GM19455 (cell line): ENCODE data around the gene TOPBP1.

Experiments
- ATAC-seq: cut with Tn5 transposase; IDR thresholded peaks from one replicate; pipeline ENCODE4 v1.9.1; 2021; ENCODE audit not compliant: unreplicated experiment

Gene TOPBP1

DNA sequence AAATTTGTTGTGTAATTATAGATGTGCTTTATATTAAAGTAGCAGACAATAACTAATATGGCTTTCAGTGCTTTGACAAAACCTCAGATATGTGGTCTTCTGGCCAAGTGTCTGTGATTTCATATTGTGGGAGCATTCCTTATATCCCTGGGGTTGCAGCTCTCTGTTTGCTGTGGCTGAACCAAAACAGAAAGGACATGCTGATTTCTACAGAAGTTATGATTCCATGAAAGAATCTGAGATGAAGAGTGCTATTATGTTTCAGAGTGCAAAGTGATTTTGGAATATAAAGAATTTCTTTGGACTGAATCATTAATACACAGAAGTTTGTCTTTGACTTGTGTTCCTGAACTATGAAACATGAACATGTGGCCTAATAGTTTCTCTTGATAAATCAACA, 51.7 kb downstream of the TOPBP1 start:
- no peak for ATAC-seq

DNA sequence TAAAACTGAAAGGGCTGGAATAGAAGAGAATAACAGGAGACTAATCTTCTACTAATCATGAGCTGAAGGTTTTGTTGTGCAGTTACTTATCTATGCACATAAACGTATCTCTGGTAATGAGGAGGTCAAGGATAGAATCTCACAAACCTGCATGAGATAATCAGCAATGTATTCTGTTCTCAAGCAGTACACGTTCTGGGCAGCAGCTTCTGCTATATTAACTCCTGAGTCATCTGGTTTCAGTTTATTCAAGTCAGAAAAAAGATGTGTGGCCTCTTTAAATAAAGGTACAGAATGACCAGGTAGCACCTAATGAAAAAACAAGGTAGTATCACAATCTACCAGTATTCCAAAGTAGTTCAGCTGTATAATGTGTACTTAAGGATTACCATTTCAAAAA, 53.4 kb downstream of the TOPBP1 start:
- ATAC-seq, result no peak

DNA sequence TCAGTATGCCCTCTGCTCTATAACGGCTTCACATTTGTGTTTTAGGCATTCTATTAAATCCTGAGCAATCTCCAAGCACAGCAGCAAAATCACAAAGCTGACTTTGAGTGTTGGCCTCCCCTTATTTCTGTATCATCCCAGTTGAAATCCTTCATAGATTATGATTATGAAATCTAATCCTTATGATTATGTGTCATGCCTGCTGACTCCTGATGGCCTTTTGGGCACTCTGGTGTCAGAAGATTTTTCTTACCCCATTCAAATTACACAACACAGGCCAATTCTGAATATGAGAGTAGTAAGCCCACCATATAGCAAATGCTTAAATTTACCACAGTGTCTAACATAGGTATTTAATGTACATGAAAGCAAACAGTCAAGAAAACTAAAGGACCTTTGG, 53.9 kb downstream of the TOPBP1 start:
- no peak for ATAC-seq

GRCh38 chr3:133606902-133607301, 54.8 kb downstream of the TOPBP1 start:
- no peak for ATAC-seq

DNA sequence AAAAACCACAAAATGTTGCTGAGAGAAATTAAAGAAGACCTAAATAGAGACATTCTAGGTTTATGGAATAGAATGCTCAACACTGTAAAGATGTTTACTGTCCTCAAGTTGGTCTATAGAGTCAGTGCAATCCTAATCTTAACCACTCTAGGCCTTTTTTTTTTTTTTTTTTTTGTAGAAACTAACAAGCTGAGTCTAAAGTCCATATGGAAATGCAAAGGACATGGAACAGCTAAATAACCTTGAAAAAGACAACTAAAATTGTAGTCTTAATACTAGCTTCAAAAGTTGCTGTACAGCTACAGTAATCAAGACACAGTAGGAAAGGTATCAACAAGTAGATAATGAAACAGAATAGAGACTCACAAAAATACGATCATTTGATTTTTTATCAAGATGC, 55.4 kb downstream of the TOPBP1 start:
- ATAC-seq, result no peak

DNA sequence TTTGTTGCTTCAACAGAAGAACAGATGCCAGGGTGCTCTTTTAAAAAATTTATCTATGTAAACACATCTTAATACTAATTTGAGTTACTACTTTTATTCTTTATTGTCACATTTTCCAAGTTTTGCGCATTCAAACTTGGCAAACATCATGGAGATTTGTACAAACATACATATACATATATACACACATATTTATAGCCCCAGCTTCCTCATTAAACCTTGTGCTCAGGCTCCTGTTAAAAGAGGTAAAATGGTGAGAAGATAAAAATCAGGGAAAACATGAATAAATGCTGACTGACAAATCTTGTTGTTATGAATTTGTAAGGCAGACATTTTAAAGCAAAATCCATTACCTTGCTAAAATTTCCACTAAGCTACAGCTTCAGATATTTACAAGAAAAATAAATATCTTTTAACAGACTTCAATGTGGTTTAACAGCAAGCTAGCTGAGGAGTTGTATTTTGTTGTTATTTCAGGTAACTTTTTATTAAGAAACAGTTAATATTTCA, 61.1 kb downstream of the TOPBP1 start:
- no peak for ATAC-seq

DNA sequence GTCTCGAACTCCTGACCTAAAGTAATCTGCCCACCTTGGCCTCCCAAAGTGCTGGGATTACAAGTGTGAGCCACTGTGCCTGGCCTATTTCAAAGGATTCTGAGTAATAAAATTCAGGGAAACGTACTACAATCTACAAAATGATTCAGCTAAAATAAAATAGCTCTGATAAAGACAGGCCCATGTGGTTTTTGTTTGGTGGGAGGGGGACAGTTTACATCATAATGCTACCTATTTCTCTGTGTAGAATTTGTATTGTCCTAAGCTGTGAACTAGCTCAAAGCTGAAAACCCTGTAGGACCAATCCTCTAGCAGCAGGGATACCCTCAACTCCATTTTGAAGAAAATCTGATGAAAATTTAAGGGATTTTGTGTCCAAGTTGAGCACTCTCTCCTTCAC, 62.5 kb downstream of the TOPBP1 start:
- ATAC-seq, result no peak

DNA sequence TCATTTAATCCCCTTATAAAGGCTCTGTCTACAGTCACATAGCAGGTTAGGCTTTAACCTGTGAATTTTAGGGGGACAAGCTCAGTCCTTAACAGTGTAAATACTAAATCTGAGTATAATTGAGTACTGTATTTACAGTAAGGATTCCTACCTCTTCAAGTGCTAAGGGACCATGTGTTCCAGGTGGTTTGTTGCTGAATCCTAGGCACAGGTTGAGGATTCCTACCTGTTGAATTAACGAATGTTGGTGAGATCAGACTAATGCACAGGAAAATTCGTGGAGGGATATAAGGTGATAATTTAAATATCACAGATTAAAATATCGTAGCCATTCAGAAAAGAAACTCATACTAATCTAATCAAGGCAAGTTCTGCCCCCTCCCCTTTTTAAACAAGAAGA, 63.3 kb downstream of the TOPBP1 start:
- ATAC-seq, result no peak

DNA sequence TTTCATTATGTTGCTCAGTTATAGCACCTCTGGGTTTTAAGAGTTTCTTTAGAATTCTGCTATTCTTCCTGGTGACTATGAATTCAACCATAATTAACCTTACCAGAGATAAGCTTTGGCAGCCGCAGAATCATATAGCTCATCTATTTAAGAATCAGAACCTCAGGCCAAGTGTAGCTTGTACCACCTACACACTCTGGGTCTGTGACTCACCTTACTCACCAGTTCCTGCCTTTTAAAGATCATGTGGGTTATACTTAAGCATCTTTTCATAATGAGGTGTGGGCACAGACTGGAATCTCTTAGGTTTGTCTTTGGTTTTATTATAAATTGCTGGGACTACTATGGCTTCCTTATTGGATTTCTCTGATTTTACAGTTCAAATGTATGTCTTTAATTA, 66.4 kb downstream of the TOPBP1 start:
- no peak for ATAC-seq

GRCh38 chr3:133593243-133593642, 68.5 kb downstream of the TOPBP1 start:
- ATAC-seq, result no peak

DNA sequence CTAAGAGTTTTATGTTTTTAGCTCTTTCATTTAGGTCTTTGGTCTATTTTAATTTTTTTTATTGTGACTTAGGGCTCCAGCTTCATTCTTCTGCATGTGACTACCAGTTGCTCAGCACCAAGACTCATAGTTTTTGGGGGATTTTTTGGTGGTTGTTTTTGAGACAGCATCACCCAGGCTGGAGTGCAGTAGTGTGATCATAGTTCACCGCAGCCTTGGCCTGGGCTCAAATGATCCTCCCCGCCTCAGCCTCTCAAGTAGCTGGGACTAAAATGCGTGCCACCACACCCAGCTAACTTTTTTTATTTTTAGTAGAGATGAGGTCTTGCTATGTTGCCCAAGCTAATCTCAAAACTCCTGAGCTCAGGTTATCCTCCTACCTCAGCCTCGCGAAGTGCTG, 68.9 kb downstream of the TOPBP1 start:
- no peak for ATAC-seq

DNA sequence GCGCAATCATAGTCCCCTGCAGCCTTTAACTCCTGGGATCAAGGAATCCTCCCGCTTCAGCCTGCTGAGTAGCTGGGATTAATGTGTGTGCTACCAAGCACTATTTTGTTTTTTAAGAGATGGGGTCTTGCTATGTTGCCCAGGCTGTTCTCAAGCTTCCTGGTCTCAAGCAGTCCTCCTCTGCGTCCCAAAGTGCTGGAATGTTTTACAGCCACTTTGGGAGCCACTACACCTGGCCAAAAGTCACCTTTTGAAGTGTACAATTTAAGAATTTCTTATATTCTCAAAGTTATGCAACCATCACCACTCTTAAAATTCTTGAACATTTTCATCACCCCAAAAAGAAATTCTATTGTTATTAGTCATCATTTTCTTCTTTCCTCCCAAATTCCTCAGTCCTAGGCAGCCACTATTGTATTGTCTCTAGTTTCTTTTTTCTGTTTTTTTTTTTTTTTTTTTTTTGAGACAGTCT, 70.4 kb downstream of the TOPBP1 start:
- ATAC-seq, result no peak

GRCh38 chr3:133589503-133589902, 72.2 kb downstream of the TOPBP1 start:
- ATAC-seq, result no peak

GRCh38 chr3:133588784-133589465, 72.8 kb downstream of the TOPBP1 start:
- ATAC-seq, result no peak

DNA sequence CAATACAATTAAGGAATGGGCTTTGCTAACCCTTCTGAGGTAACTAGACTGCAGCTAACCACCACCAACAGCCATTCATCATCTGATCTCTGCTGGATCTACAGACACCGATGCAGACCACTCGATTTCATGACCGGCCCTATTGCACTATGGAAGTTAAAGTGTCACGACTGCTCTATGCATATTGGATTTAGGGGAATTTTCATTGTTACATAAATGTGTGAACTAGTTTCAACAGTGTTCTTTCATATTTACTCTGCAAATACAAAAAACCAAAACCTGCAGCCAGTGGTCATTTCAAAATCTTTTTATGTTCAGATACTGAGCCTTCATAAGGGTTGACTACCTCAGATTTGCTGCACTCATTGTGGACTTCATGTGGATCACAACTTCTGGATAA, 73.7 kb downstream of the TOPBP1 start:
- no peak for ATAC-seq

GRCh38 chr3:133583396-133583795, 78.3 kb downstream of the TOPBP1 start:
- ATAC-seq, result no peak

DNA sequence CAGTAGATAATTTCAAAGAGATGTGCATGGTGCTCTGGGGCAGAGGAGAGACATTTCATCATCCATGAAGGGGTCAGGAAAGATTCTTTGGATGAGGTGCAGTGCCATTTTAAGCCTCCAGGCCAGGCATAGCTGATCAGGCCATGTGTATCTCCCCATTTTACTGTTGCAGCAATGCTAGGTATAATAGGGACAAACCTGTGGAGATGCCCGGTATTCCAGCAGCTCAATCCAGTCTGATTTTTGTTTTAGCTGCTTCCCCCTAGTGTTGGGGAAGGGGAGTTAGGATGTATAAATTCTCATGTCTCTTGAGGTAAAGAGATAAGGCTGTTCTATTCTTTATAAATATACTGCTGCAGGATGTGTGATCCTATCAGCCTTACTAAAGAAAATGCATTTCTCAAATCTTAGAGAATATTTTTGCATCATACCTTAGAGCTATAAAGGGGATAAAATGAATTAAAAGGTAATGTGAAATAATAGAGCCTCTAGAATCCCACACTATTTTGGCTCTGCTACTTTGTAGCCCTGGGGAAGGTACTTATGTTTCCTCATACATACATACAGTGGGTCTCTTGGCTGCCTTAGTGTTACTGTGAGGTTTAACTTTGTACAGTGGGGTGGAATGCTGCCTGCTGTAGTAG, 83.1 kb downstream of the TOPBP1 start:
- no peak for ATAC-seq

DNA sequence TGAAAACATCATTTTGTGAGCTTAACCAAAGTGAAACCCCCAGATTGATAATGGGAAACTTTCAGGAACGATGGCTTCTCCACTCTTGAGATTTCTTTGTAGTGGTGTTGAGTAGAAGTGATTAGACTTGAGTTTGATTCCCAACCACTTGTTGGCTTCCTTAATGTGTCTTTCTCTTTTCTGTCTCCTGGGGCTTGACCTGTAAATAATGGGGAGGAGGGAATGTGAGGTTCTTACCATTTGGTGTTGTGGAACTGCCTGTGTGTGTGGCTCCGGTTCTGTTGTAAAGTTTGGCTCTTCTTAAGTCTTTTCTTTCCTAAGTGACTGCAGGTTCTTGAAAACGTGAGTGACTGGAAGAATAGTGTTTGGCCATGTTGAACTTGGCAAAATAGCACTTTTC, 85.6 kb downstream of the TOPBP1 start:
- no peak for ATAC-seq

DNA sequence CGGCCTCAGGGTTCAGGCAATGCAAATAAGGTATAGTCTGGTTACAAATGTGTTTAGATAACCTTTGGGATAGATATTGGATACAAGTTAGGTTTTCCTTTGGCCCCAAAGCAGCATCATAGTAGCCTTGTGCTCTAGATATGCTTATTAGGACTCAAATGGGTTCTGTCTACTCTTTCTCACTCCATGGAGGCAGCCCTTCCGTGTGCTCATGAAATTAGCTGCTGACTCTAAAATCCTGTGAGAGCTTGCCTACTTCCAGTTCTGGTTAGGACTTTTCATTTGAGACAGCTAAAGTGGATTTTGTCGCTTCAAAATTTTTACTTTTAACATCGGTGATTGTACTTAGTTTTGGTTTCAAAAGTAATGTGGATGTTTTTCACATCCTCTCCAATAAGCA, 86.7 kb downstream of the TOPBP1 start:
- no peak for ATAC-seq

GRCh38 chr3:133574260-133574881, 87.4 kb downstream of the TOPBP1 start:
- ATAC-seq, result peak; percentile 35

DNA sequence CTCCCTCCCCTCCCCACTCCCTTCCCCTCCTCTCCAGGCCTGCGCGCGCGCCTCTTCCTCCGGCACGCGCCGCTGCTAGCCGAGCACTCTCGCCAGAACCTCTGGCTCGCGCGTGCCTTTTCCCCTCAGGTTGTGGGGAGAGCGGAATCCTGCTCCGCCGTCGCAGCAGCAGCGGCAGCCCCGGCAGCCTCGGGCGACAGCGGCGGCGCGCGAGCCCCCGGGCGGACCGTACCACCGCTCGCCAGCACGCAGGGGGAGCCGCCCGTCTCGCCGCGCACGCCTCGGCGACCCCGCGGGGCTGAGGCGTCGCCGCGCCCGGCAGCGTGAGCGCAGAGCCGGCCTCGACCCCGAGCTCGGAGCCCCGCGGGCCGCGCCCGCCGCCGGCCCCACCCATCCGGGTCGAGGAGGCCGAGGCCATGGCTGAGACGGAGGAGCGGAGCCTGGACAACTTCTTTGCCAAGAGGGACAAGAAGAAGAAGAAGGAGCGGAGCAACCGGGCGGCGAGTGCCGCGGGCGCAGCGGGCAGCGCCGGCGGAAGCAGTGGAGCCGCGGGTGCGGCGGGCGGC, 88.0 kb downstream of the TOPBP1 start, which contains the start of gene CDV3:
Gene CDV3 (plus strand): TSS at position 58 of the 566 bp plus-strand sequence. CDS start 359 bp downstream, at position 417.
- peak; percentile 28 for ATAC-seq
